Esophagus squamous epithelium (tissue), 5 donors: ENCODE data around the gene NME5. TPM values are rescaled to one million over a fixed set of nuclear protein-coding genes. Genes with fewer than 3 reads are reported as not detected.

Source experiments
- DNase-seq: peaks from one replicate; lab custom pipeline; 2025; lab: John Stamatoyannopoulos, UW
- H3K27ac ChIP-seq, 4 donors: fragments of 200-600 bp; sonication (generic); one replicate each; pipeline ENCODE4 v1.5.1; 2016 to 2019; ENCODE audit warnings: mild to moderate bottlenecking in 1 of 4
- H3K27me3 ChIP-seq, 4 donors: fragments of 200-600 bp; sonication (generic); 1 replicate in 3 of 4; 2 replicates in 1 of 4; pipeline versions ENCODE4 v1.5.1 to v1.6.0; 2017 to 2021; ENCODE audit warnings: antibody characterized with exemption in 1 of 4
- H3K36me3 ChIP-seq, 3 donors: fragments of 200-600 bp; sonication (generic); one replicate each; pipeline ENCODE4 v1.5.1; 2016 to 2019
- H3K4me1 ChIP-seq, 3 donors: fragments of 200-600 bp; sonication (generic); one replicate each; pipeline ENCODE4 v1.5.1; 2017 to 2019
- H3K4me3 ChIP-seq, 4 donors: fragments of 200-600 bp; sonication (generic); 1 replicate in 3 of 4; 2 replicates in 1 of 4; pipeline ENCODE4 v1.5.1; 2016 to 2019; ENCODE audit warnings: mild to moderate bottlenecking in 2 of 4, moderate library complexity in 1 of 4
- H3K9me3 ChIP-seq, 3 donors: fragments of 200-600 bp; sonication (generic); one replicate each; pipeline ENCODE4 v1.5.1; 2016 to 2019
- POLR2A ChIP-seq, 4 donors: fragments of 450-650 bp; IDR thresholded peaks; one replicate each; pipeline ENCODE4 v1.6.1; 2017; ENCODE audit warnings: antibody characterized with exemption in 4 of 4, mild to moderate bottlenecking in 4 of 4, moderate library complexity in 3 of 4
- WGBS, 2 donors: methylation state at CpG; one replicate each; pipeline ENCODE4 v1.1.5; 2018; 5-methylcytosine and 5-hydroxymethylcytosine counted together
- intact Hi-C: fragments of 100-400 bp; cut with DNase I; formaldehyde crosslinking; loops from one replicate; pipeline ENCODE4 v1.15.0; 2022
- total RNA-seq, 4 donors: library from RNA; depleted of rRNA; stranded (reverse); fragments of >200 nt; gene quantifications; one replicate each; pipeline ENCODE4 v1.1.0, GENCODE V29; 2016
- TF ChIP-seq, protein P1 (sequence below), 6 experiments: fragments of 450-650 bp in 4 of 6; fragments of 200-600 bp in 2 of 6; sonication (generic) in 2 of 6; IDR thresholded peaks; one replicate each; pipeline ENCODE4 v1.5.1; 2016 to 2019; ENCODE audit warnings: antibody characterized with exemption in 6 of 6, mild to moderate bottlenecking in 4 of 6, moderate library complexity in 4 of 6
- donor health status: DM: yes; HTN: yes; CAD: no.

Gene NME5
- total RNA-seq, 4 donors from 2014 or later = 0.38 to 3.0 (median 0.61) TPM; not detected in 1

DNA sequence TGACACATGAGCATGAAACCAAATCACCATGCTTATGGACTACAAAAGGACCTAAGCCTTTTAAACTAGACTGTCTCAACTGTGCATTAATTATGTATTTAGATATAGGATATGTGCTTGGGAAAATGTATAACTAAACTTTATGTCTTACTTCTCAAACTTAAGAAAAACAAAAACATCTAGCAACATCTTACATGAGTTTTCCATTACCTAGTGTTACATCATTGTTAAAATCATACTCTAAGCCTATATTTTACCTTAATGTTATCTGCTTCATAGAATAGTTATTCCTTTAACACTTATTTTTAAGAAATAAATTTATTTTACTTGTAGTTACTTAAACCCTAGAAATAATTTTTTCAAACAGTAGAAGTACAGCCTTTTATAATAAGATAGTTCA is 24.0 kb downstream of the NME5 start:
- no peaks in the 10 kb centered on the region for H3K9me3 ChIP-seq
- intact Hi-C loops = no loop called here
- peaks cover 0 to 18% (median 0%) of the 10 kb centered on the region in 4 donors for H3K27me3 ChIP-seq
- DNase-seq = no peak
- no peaks in the 10 kb centered on the region for H3K36me3 ChIP-seq
- no peaks in the 10 kb centered on the region for H3K4me1 ChIP-seq
- H3K4me3 ChIP-seq = no peak overlapping the region
- TF ChIP-seq, protein P1, sequence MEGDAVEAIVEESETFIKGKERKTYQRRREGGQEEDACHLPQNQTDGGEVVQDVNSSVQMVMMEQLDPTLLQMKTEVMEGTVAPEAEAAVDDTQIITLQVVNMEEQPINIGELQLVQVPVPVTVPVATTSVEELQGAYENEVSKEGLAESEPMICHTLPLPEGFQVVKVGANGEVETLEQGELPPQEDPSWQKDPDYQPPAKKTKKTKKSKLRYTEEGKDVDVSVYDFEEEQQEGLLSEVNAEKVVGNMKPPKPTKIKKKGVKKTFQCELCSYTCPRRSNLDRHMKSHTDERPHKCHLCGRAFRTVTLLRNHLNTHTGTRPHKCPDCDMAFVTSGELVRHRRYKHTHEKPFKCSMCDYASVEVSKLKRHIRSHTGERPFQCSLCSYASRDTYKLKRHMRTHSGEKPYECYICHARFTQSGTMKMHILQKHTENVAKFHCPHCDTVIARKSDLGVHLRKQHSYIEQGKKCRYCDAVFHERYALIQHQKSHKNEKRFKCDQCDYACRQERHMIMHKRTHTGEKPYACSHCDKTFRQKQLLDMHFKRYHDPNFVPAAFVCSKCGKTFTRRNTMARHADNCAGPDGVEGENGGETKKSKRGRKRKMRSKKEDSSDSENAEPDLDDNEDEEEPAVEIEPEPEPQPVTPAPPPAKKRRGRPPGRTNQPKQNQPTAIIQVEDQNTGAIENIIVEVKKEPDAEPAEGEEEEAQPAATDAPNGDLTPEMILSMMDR (IDR thresholded peaks at IDR 0.05) = no peak
- H3K27ac ChIP-seq = no peak overlapping the region

DNA sequence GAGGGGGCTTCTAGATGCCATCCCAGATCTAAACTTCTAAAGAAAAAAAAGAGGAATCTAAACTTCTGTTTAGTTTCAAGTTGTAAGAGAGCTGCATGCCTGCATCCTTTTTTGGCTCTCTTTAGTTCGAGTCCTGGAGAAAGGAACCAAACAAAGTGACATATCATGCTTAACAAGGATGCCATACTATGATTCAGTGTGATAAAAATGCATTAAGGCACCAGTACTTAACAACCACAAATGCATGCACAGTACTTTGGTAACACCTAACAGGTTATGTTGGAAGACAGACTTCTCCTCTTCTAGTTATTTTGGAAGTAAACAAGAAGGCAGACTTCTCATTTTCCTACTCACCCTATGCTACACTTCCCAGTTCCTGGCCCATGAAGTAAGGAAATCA is 27.3 kb downstream of the NME5 start:
- H3K4me3 ChIP-seq = no peak overlapping the region
- no peak for DNase-seq
- intact Hi-C loops = no loop called here
- H3K4me1 ChIP-seq = no peaks in the 10 kb centered on the region
- no peaks in the 10 kb centered on the region for H3K36me3 ChIP-seq
- no peaks in the 10 kb centered on the region for H3K9me3 ChIP-seq
- TF ChIP-seq, protein P1 (IDR thresholded peaks at IDR 0.05) = no peak
- TF ChIP-seq POLR2A (IDR thresholded peaks at IDR 0.05) = no peak
- WGBS, 2 donors = 20 to 44% methylated on average over 1 of the region's 1 CpG
- peaks cover 0 to 20% (median 0%) of the 10 kb centered on the region in 4 donors for H3K27me3 ChIP-seq
- H3K27ac ChIP-seq = no peak overlapping the region

DNA sequence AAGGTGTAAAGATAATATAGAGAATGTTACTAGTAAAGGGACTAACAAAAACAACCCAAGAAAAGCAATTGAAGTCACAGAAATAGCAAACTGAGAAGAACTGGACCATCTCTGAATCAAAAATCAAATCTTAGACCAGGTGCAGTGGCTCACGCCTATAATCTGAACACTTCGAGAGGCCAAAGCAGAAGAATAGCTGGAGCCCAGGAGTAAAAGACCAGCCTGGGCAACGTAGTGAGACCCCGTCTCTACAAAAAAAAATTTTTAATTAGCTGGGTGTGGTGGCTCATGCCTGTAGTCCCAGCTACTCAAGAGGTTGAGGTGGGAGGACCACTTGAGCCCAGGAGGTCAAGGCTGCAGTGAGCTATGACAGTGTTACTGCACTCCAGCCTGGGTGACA is 28.0 kb downstream of the NME5 start:
- no peak overlapping the region for H3K27ac ChIP-seq
- H3K36me3 ChIP-seq = no peaks in the 10 kb centered on the region
- no peaks in the 10 kb centered on the region for H3K9me3 ChIP-seq
- H3K4me3 ChIP-seq = no peak overlapping the region
- DNase-seq = no peak
- TF ChIP-seq POLR2A (IDR thresholded peaks at IDR 0.05) = no peak
- H3K27me3 ChIP-seq = peaks cover 0 to 20% (median 0%) of the 10 kb centered on the region in 4 donors
- intact Hi-C loops = no loop called here
- 73 to 79% methylated on average over 4 of the region's 4 CpGs for WGBS, 2 donors
- H3K4me1 ChIP-seq = no peaks in the 10 kb centered on the region

DNA sequence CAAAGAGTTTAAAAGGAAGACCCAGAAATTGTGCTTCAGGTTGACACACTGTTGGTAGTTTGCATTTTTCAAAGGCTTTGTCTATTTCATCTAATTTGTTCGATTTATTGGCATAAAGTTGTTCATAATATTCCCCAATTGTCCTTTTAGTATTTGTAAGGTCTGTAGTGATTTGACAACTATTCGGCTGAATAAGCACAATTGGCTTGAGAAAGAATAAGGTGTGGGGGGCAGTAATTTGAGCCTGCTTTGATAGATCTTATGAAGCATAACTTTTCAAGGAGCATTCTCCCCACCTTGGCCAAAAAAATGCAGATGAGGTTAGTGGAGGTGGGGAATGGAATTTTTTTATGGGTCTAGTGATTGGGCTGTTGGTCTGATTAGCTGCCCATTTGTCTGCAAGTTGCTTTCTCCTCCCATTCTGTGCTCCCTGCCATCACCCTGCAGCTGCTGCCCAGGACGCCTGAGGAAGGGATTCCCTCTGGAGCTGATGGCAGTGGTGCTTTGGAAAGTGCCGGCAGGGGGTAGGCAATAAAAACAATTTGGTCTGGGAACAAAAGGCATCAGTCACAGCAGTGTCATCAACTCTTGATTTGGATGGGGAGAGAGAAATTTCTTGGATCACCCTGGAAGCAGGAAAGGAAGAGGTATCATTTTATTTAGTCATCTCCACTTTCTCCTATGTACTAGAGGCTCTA is 28.8 kb downstream of the NME5 start:
- no peaks in the 10 kb centered on the region for H3K4me1 ChIP-seq
- no peak overlapping the region for H3K27ac ChIP-seq
- intact Hi-C loops = no loop called here
- no peak for TF ChIP-seq POLR2A (IDR thresholded peaks at IDR 0.05)
- TF ChIP-seq, protein P1 (IDR thresholded peaks at IDR 0.05) = no peak
- H3K27me3 ChIP-seq = peaks cover 0 to 23% (median 0%) of the 10 kb centered on the region in 4 donors
- no peaks in the 10 kb centered on the region for H3K9me3 ChIP-seq
- no peaks in the 10 kb centered on the region for H3K36me3 ChIP-seq
- no peak for DNase-seq
- no peak overlapping the region for H3K4me3 ChIP-seq
- 38 to 58% methylated on average over 4 of the region's 4 CpGs for WGBS, 2 donors

DNA sequence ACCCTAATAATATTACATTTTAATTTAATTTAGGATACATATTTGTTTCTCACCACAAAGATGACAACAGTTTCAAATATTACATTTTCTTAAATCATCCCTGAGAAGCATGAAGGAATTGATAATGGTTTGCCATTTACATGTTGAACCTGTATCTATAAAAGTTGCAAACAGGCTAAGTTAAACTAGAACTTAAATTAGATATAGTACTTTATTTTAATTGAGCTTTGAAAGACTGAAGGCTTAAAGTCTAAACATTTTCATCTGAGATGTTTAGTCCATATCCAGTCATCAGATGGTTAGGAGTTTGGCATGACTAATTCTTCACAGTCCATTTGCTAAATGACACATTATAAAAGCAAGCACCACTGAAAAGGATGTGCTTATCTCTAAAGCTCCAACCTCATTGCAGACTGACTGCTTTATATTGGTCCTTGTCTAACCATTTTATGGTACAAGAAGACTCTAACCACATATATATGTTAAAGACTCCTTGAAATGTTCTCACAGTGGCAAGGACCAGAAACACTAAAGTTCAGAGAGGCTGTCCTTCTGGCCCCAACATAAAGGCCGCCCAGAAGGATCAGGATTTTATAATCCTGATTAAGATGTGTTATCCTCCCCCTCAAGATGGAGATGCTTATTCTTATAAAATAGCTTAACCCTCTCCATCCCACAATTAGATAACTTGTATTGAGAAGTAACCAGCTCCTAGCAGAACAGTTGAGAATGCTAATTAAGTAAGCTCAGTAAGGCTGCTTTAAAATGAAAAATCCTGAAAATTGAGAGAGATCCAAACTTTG is 29.6 kb downstream of the NME5 start:
- peaks cover 0 to 27% (median 0%) of the 10 kb centered on the region in 4 donors for H3K27me3 ChIP-seq
- H3K36me3 ChIP-seq = no peaks in the 10 kb centered on the region
- WGBS, 2 donors = 70 to 89% methylated on average over 1 of the region's 1 CpG
- H3K4me1 ChIP-seq = no peaks in the 10 kb centered on the region
- H3K27ac ChIP-seq = no peak overlapping the region
- no peak for DNase-seq
- intact Hi-C loops = no loop called here
- H3K4me3 ChIP-seq = no peak overlapping the region
- H3K9me3 ChIP-seq = no peaks in the 10 kb centered on the region
- TF ChIP-seq, protein P1 (IDR thresholded peaks at IDR 0.05) = no peak
- TF ChIP-seq POLR2A (IDR thresholded peaks at IDR 0.05) = no peak
